Psoas muscle (tissue), 8 donors: Measurements from ENCODE around the gene ADGRD2. TPM values are rescaled to one million over a fixed set of nuclear protein-coding genes. Genes with fewer than 3 reads are reported as not detected.
A peak's percentile ranks its signal among the peaks of the same experiment; 100 is the strongest.

Experiments
- ATAC-seq, 4 donors: fragments of 200-7000 bp; cut with Tn5 transposase; one replicate each; pipeline ENCODE4 v1.9.1; 2020; ENCODE audit warnings: moderate library complexity in 3 of 4, mild to moderate bottlenecking in 2 of 4
- DNase-seq, 2 donors: peaks; one replicate each; pipeline ENCODE4 v3.0.0-alpha.2; 2020
- H3K27ac ChIP-seq: fragments of 200-600 bp; one replicate; pipeline ENCODE4 v1.8.0; 2022
- H3K27me3 ChIP-seq, 3 donors: fragments of 200-600 bp in 1 of 3; one replicate each; pipeline versions ENCODE4 v1.6.1 to v1.8.0; 2013 to 2022; ENCODE audit warnings: low read length in 2 of 3, mild to moderate bottlenecking in 2 of 3, moderate library complexity in 1 of 3; ENCODE audit not compliant: insufficient read depth in 3 of 3
- H3K36me3 ChIP-seq, 2 donors: fragments of 200-600 bp in 1 of 2; one replicate each; pipeline versions ENCODE4 v1.6.1 to v1.8.0; 2013 to 2022; ENCODE audit warnings: low read depth in 1 of 2, mild to moderate bottlenecking in 1 of 2, moderate library complexity in 1 of 2; ENCODE audit not compliant: insufficient read depth in 1 of 2
- H3K4me1 ChIP-seq: fragments of 200-600 bp; one replicate; pipeline ENCODE4 v1.8.0; 2022
- H3K4me3 ChIP-seq: fragments of 200-600 bp; one replicate; pipeline ENCODE4 v1.8.0; 2022; ENCODE audit warnings: mild to moderate bottlenecking
- H3K9me3 ChIP-seq: fragments of 200-600 bp; one replicate; pipeline ENCODE4 v1.8.0; 2022
- WGBS, 3 donors: extraction: QIAGEN DNeasy Blood & Tissue Kit; methylation state at CpG; one replicate each; pipeline versions ENCODE4 v1.1.6 to v1.1.7; 2013; 5-methylcytosine and 5-hydroxymethylcytosine counted together
- intact Hi-C, 2 donors: fragments of 100-400 bp; cut with DNase I; formaldehyde crosslinking; loops; one replicate each; pipeline versions ENCODE4 v1.11.0 to v1.14.2; 2022
- polyA plus RNA-seq, 3 donors: library from polyadenylated mRNA; stranded (reverse); fragments of 200-250 nt; gene quantifications; one replicate each; pipeline ENCODE4 v1.2.3, GENCODE V29; 2013
- total RNA-seq, 4 donors: library from RNA; stranded (reverse); fragmentation: NEBNext Ultra II Directional in 2 of 4; extraction: Animal tissue kit (Norgen Biotek cat#: 25700) in 2 of 4; gene quantifications; one replicate each; pipeline versions ENCODE4 v1.2.1 to v1.2.4, GENCODE V29; 2021 to 2023
- TF ChIP-seq, protein P1 (sequence below): fragments of 200-600 bp; IDR thresholded peaks from one replicate; pipeline ENCODE4 v1.8.0; 2022; ENCODE audit warnings: antibody characterized with exemption
- donor health status: healthy with polysubstance abuse.
- donor health status: DM: no; HTN: no; CAD: no; lungs with moderate emphysema.
- donor health status: Bipolar disorder and iron deficiency.
- donor health status: healthy.
- donor health status: DM: yes; HTN: yes; CAD: no.
- donor health status: DM: no; HTN: no; CAD: no.
- donor health status: DM: no; HTN: no; CAD: no.
- donor health status: DM: yes; HTN: yes; CAD: no.

Gene ADGRD2
- total and polyA plus RNA-seq, 7 donors, result not detected

DNA sequence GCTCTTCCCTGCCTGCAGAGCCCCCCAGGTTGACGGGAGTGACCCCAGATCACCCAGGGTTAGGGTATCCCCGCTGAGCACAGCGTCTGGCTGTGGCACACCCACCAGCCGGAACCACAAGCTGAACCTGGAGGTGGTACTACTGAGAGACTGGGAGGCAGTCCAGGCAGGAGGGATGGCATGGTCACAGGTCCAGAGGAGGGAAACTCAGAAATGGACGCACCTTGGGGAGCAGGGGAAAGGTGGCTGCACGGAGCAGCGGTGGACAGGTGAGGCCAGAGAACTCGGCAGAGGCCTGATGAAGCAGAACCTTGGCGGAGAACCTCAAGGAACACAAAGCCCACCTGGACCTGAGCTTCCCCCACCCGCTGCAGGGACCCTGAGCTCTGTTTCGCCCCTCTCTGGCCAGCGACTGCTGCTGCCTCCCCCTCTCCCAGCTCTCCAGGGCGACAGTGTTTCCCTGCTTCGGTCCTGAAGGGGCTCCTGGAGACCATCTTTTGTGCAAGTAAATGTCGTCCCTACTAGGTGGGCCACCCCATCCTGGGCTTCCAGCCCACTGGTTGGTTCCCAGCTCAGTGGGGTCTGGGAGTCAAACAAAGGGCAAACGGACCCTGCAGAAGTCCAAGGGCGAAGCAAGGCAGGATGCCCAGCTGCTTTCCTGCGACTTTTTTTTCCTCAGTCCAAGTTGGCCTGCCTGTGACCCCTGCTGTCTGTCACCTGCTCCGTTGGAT lies 845 bp downstream of the ADGRD2 start:
- intact Hi-C loops, result no loop called here
- no peak for DNase-seq
- H3K36me3 ChIP-seq, result no peaks in the 10 kb centered on the region
- H3K9me3 ChIP-seq, result no peaks in the 10 kb centered on the region
- H3K4me3 ChIP-seq, result no peak overlapping the region
- no peak overlapping the region for H3K27ac ChIP-seq
- ATAC-seq, result no peak
- peaks cover 0 to 54% (median 24%) of the 10 kb centered on the region in 3 donors for H3K27me3 ChIP-seq
- WGBS, 3 donors, result 38% methylated on average over 18 to 19 of the region's 19 CpGs
- TF ChIP-seq, protein P1, sequence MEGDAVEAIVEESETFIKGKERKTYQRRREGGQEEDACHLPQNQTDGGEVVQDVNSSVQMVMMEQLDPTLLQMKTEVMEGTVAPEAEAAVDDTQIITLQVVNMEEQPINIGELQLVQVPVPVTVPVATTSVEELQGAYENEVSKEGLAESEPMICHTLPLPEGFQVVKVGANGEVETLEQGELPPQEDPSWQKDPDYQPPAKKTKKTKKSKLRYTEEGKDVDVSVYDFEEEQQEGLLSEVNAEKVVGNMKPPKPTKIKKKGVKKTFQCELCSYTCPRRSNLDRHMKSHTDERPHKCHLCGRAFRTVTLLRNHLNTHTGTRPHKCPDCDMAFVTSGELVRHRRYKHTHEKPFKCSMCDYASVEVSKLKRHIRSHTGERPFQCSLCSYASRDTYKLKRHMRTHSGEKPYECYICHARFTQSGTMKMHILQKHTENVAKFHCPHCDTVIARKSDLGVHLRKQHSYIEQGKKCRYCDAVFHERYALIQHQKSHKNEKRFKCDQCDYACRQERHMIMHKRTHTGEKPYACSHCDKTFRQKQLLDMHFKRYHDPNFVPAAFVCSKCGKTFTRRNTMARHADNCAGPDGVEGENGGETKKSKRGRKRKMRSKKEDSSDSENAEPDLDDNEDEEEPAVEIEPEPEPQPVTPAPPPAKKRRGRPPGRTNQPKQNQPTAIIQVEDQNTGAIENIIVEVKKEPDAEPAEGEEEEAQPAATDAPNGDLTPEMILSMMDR, result no peak
- H3K4me1 ChIP-seq, result no peaks in the 10 kb centered on the region

DNA sequence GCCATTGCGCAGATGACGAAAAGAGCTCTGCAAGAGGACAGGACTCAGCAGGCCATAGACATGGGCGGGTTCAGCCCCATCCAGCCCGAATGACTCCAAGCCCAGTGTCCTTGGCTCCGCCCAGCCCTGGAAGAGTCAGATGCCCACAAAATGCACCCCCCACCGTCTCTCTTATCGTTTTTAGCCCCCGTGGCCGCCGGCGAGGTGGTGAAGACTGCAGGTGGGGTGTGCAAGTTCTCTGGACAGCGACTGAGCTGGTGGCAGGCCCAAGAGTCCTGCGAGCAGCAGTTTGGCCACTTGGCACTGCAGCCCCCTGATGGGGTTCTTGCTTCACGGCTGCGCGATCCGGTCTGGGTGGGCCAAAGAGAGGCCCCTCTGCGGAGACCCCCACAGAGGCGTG lies 2.1 kb downstream of the ADGRD2 start:
- H3K9me3 ChIP-seq, result no peaks in the 10 kb centered on the region
- H3K4me3 ChIP-seq, result no peak overlapping the region
- ATAC-seq (no peak), DNase-seq (no peak)
- H3K27me3 ChIP-seq, result peaks cover 0 to 54% (median 24%) of the 10 kb centered on the region in 3 donors
- H3K27ac ChIP-seq, result no peak overlapping the region
- intact Hi-C loops, result no loop called here
- 75 to 81% (median 79%) methylated on average over 17 to 19 of the region's 19 CpGs for WGBS, 3 donors
- H3K36me3 ChIP-seq, result no peaks in the 10 kb centered on the region
- no peaks in the 10 kb centered on the region for H3K4me1 ChIP-seq
- TF ChIP-seq, protein P1, result no peak

DNA sequence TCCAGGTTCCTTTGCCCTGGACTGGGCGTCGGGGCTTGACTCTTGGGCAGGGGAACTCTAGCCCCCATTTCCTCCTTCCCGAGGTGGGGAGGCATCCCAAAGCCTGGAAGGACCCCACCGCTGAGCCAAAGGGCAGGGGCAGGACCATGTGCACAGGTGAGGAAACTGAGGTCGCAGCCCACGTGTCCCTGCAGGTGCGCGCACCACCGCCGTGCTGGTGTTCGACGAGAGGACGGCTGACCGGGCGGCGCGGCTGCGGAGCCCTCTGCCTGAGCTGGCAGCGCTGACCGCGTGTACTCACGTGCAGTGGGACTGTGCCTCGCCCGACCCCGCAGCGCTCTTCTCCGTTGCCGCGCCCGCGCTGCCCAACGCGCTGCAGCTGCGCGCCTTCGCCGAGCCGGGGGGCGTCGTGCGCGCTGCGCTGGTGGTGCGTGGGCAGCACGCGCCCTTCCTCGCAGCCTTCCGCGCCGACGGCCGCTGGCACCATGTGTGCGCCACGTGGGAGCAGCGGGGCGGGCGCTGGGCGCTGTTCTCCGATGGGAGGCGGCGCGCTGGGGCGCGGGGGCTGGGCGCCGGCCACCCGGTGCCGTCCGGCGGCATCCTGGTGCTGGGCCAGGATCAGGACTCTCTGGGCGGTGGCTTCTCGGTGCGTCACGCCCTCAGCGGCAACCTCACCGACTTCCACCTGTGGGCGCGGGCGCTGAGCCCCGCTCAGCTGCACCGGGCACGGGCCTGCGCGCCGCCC lies 2.8 kb downstream of the ADGRD2 start:
- WGBS, 3 donors, result 25 to 32% (median 28%) methylated on average over 41 to 85 of the region's 85 CpGs
- H3K27me3 ChIP-seq, result peaks cover 0 to 54% (median 24%) of the 10 kb centered on the region in 3 donors
- no peaks in the 10 kb centered on the region for H3K4me1 ChIP-seq
- intact Hi-C loops, result no loop called here
- no peaks in the 10 kb centered on the region for H3K9me3 ChIP-seq
- H3K27ac ChIP-seq, result no peak overlapping the region
- H3K36me3 ChIP-seq, result no peaks in the 10 kb centered on the region
- no peak for ATAC-seq
- peak overlapping the region; percentile 49 for H3K4me3 ChIP-seq
- DNase-seq, result no peak
- TF ChIP-seq, protein P1, result no peak

DNA sequence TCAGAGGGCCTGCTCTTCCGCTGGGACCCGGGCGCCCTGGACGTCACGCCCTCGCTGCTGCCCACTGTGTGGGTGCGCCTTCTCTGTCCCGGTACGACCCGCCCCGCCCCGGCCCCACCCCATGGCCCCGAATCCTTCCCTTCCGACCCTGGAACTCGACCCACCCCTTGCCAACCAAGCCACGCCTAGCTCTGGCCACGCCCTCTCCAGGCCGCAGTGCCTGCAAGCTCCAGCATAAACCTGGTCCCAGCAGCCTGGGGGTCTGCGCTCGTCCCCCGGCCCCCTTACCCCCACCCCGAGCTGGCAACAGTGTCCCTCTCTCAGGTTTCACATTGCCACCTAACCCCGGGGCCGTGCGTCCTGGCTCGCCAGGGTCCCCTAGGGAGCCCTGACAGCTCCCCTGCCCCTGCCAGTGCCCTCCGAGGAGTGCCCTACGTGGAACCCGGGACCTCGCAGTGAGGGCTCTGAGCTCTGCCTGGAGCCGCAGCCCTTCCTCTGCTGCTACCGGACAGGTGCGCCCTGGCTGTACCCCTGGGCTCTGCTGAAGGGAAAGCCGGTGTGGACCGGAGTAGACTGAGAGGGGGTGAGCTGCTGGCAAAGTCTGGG lies 3.4 kb downstream of the ADGRD2 start:
- TF ChIP-seq, protein P1, result no peak
- no peak overlapping the region for H3K27ac ChIP-seq
- H3K4me3 ChIP-seq, result peak overlapping the region; percentile 49
- ATAC-seq (no peak), DNase-seq (no peak)
- 21 to 29% (median 23%) methylated on average over 22 to 35 of the region's 35 CpGs for WGBS, 3 donors
- H3K9me3 ChIP-seq, result no peaks in the 10 kb centered on the region
- H3K27me3 ChIP-seq, result peaks cover 0 to 54% (median 24%) of the 10 kb centered on the region in 3 donors
- H3K4me1 ChIP-seq, result no peaks in the 10 kb centered on the region
- no peaks in the 10 kb centered on the region for H3K36me3 ChIP-seq
- intact Hi-C loops, result no loop called here
